Glomerular visceral epithelial cell (primary cell): ENCODE measurements around the gene ZBTB7B.
A peak's percentile ranks its signal among the peaks of the same experiment; 100 is the strongest.

Experiments
- DNase-seq: peaks from one replicate; pipeline ENCODE4 v3.0.0-alpha.2; 2016; ENCODE audit errors: extremely low spot score

Gene ZBTB7B

DNA sequence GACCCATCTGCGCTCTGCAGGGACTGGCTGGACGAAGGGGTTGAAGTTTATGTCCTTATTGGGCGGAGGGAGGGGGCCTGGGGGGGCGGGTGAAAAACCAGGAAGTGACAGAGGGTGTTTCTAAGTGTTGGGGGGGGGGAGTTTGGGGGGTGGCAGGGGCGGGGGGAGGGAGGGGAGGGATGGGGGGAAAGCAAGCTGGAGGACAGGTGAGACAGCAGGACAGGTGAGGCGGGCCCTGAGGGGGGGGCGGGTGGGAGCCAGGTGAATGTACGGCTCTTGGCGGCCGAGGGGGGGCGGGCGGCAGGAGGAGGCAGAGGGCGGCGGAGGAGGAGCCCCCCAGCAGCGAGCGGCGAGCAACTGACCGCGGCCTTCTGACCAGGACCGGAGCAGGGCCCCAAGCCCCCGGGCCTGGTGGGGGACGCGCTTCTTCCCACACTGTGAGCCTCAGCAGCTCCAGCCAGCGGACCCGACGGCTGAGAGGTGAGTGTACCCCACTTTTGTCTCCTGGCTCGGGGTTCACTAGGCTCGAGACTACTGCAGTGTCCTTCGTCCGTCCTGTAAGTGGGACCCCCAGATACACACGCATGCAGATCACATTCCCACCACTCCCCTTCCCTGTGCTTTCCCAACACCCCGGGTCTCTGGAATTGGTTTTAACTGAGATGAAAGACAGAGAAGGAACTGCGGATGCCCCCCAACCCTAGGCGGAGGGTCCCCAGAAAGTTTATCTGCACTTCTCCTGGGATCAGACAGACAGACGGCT, at the start of gene ZBTB7B:
Gene ZBTB7B (plus strand): TSS at position 339 of the 763 bp plus-strand sequence. CDS start 11,859 bp downstream, outside the sequence.
- DNase-seq: peak; percentile 56

GRCh38 chr1:154953611-154954038, 49.0 kb upstream of the ZBTB7B start:
- DNase-seq: no peak

DNA sequence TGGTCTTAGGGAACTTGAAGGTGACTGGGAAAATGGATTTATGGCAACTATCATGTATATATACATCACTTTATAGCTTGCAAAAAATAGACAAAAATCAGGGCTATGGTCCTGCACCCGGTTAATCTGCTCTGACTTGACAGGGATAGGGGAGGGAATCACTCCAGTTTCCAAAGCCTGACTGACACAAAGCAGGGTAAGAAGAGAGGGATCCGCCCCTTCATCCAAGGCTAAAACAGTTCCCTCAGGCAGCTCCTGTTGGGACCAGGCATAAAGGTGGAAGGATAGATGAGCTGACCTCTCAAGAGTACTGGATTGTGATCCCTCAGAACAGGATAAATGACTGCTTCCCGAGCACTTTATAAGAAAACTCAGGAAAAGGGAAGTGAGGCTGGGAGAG, 48.1 kb upstream of the ZBTB7B start:
- DNase-seq: no peak

DNA sequence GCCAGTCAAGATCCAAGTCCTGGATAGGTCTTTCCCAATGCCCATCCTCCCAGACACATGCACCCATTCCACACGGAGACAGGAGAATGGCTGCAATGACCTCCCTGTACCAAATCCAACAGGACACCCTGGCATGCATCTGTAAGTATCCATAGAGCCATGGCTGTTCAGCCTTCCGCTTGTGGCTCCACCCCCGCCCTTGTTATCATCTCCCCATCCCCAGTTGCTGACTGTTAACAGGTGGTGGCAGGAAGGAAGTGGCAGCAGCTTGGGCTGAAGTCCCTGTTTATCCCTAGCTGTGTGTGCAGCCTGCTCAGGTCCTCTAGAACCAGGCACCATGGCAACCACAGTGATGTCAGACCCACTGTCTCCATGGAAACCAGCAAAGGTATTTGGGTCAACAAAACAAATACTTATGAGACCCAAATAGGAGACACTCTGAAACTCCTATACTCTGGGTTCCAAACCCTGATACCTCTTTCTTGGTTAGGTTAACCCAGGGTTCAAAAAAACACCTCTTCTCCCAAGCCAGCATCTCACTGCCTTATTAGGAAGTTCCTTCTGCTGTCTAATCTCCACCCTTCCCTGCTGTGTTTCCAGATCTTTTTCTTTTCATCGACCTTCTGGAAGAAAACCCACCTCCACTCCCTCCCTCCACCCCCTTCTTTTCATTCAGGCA, 47.4 kb upstream of the ZBTB7B start:
- DNase-seq: peak; percentile 84

DNA sequence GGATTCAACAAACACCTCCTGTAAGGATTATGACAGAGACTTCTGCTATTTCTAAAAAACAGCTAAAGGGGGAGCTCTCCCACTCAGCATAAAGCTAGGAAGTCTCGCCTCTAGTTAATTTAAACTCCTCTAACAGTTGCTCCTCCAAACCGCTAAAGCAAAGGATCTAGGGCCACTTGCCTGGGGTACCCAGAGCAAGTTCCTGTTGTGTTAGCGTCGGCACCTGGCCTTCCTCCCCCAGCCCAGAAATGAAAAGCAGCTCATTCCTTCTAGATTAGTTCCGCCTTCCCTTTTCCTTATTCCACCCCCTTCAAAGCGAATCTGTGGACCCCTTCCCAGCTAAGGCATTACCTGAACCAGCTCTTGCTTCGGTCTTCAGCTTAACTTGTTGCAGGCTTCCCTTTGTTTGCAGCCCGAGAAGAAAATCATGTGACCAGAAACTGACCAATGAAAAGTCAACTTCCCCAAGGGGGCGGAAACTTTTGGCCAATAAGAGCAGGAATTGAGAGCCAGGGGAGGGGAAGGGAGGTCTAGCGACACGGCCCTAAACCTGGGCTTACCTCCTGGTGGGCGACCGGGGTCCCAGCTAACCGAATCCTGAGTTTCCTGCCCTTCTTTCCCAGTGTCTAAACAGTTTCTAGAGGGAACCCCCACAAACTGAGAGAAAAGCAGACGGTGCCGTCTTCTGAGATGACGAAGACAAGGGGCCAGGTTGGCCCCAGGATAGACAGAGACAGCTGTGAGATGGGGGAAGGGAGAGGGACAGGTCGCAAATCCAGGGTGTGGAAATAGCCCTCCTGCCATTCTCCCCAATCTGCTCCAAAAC, 46.7 kb upstream of the ZBTB7B start, which contains the start of gene PBXIP1:
Gene PBXIP1 (minus strand): TSS at position 382 of the 826 bp plus-strand sequence. CDS start 2,378 bp downstream, outside the sequence.
- peak; percentile 92 for DNase-seq

- DNase-seq: no peak
Measured at GRCh38 chr1:154956544-154956941, 46.1 kb upstream of the ZBTB7B start.

DNA sequence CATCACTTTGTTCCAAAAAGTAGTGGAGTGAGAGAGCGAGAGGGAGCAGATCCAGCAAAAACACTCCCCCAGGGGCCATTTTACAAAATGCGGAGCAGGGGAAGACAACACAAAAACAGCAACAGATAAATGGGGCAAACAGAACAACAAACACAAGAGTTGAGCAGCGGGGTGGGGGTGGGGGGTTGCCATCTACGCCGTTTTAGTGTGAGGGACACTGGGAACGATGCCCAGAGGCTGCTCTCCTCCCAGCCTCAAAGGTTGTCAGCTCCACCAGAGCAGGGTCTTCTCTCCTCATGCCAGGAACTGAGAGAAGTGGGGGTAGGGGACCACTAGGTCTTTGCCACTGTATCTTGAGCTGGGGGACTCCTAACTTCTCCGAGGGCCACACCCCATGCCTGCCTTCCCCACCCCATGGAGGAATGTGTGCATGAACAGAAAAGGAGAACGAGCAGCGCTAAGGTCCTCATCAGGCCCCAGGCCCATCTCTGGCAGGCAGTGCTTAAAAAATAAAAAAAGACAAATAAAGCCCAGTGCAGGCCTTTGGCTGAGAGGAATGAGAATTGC, 45.4 kb upstream of the ZBTB7B start:
- no peak for DNase-seq

DNA sequence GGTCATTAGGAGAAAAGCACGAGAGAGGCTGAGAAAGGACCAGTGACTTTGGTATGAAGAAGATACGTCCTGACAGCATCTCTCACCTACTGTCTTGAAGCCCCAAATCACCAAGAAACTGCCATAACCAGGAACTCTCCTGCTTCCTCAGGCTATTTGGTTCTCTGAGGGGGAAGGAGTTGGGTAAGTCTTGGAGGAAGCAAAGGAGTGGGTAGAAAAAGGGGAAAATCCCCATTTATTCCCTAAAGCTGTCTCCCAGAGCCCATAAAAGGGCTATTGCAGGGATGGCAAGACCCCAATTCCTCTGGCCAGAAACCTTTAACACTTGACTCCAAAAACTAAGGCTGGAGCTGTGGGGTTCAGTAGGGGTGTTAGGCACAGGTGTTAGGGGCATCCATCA, 44.6 kb upstream of the ZBTB7B start:
- no peak for DNase-seq

DNA sequence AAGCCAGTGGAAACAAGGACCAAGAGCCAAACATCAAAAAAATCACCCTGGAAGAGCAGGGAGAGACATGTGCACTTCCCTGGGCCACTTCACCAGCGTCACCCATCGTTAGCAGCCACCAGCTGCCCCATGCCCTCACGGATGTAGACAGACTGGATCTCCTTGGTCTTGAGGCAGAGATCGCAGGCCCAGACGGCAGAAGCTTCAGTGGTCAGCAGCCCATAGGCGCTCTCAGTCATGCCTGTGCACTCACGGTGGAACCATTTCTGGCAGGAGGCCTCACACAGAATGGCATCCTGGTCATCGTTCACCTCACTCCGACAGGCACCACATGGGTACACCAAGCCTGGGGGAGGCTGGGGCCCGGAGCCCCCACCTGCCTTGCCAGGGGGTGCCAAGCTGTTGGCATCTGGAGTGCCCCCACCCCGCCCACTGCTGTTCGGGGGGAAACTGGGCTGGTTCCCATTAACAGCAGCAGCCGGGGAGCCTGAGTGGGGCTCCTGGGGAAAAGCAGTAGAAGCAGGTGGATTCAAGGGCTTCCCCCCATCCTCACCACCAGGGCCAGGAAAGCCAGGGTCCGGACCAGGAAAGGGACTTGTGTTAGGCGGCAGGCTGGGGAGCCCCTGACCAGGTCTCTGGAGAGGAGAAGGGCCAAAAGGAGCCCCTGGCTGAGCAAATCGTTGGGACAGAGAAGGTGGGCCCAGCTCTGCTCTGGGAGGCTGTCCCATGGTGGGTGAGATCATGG, 43.7 kb upstream of the ZBTB7B start:
- no peak for DNase-seq

DNA sequence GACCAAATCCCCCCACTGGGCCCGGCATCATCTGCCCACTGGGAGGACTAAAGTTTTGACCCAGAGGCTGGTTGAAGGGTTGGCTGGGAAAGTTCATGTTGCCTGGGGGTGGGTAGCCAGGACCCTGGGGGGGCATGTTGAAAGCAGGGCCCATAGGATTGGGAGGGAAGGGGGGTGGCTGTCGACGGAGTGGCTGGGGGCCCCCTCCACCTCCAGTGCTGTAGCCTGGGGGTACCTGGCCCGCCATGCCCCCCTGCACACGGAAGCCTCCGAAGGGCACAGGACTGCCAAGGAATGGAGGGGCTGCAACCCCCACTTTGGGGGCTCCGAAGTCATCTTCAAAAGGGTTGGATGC, 43.2 kb upstream of the ZBTB7B start:
- DNase-seq: no peak

DNA sequence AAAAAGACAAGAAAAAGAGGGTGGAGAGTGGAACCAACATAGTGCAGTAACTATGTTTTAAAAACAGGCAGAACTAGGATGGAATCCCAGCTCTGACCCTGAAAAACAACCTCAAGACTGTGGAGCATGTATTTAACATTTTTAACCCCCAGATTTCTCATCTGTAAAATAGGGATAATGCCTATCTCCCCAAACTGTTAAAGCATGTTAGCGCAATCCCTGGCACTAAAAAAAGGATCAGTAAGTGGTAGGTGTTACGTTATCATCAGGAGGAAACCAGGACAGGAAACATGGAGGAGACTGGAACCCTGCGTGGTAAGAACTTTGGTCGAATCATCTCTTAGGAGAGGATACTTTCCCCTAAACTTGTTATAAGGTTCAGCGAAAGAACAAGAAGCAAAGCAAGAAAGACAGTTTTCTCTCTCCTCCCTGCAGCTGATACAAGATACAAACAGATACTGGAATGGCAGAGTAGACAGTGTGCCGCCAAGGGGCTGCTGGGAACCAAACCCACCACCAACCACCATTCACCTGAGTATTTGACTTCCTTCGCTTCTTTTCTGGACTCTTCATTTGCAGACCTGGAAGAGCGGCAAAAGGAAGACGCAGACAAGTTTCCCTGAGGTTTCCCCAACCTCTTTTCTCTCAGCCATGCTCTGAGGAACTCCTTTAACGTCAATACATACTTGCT, 42.0 kb upstream of the ZBTB7B start:
- DNase-seq: no peak

- DNase-seq: peak; percentile 80
Measured at GRCh38 chr1:154961207-154962155, 41.1 kb upstream of the ZBTB7B start, which contains the start of gene PYGO2. Gene PYGO2, minus strand, starts transcription at chr1:154961782. Its CDS starts 206 bp downstream, at chr1:154961576.

DNA sequence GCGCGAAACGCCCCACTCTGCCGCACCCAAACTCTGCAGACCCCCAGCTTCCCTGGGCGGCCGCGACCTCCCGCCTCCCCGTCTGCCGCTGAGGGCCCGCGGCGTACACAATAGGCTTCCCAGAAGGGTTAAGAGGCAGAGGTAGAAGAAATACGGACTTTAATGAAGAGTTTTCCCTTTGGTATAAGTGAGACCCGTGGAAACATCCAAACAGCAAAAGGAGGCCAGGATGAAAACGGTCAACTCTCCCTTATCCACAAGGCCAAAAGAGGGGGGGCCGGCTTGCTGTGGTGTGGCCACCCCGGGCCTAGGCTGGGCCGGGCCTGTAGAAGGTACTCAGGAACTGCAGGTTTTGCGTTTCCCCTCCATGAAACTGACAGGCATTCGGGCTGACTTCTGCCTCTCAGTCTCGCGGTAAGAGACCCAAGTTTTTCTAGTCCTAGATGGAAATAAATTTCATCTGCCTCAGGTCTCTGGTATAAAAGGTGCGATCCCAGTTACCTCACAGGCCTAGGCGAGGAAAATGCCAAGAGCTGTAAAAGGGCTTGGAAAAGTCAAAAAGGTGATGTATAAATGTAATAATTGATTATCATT, 40.3 kb upstream of the ZBTB7B start:
- no peak for DNase-seq

DNA sequence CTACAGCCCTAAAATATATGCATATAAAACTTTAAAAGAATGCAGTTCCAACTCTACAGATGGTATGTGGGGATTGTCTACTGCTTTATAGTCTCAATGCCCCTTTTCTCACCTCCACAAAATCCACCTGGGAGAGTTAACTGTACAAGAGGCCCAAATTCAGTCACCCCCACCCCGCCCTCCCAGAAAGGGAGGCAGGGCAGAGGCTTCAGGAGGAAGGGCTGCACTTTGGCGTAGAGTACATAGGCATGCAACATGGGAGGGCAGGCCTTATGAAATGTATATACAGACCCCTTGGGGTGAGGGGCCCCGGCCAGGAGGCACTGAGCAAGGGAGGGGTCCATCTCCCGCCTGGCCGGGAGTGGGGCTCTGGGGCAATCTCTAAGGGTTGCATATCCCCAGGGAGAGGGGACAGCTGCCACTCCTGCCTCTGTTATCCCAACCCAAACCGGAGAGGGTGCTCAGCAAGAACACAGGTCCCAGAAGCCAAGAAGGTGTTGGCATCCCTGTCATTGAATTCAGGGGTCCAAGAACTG, 39.7 kb upstream of the ZBTB7B start:
- DNase-seq: no peak

GRCh38 chr1:154963643-154964042, 39.0 kb upstream of the ZBTB7B start:
- DNase-seq: no peak

GRCh38 chr1:154964359-154964758, 38.2 kb upstream of the ZBTB7B start:
- DNase-seq: no peak

GRCh38 chr1:154966111-154966510, 36.5 kb upstream of the ZBTB7B start:
- no peak for DNase-seq

DNA sequence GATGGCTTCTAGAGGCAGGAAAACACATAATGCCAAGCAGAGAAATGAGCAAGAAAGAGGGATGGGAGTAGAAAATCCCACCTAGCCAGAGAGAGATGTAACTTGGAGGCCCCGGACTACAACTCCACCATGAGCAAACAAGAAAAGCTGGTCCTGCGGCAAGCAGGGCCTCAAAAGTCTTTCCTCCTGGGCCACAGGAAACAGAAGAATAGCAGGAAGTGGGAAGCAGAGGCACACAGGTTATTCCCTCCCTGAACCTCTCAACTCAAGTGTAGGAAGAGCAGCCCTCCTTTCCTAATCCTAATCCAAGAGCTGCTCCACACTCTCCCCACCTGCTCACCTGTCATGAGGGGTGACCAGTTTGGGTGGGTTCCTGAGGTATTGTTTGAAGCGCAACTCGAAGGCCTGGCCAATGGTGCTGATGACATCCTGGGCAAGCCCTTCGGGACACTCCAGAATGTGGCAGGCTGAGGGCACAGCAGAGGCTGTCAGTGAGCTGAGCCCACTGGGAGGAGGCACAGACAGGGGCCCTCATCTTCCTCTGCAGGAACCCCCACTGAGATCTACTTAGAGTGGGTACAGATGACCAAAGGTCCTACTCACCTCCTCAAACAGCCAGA, 35.2 kb upstream of the ZBTB7B start:
- DNase-seq: no peak
